Duodenal mucosa (tissue), 2 donors: ENCODE data around the gene DEFB131B.
"Not testable (repeated sequence)": the region's sequence is repeated elsewhere in the genome, so short reads cannot be mapped to it uniquely, and the experiment has no call there.

Experiments used
- H3K27ac ChIP-seq: one replicate; pipeline ENCODE4 v1.7.0; 2013; ENCODE audit warnings: low read depth, low read length
- H3K27me3 ChIP-seq, 2 donors: one replicate each; pipeline ENCODE4 v1.7.0; 2013; ENCODE audit warnings: low read length in 2 of 2, control low read depth in 1 of 2; ENCODE audit not compliant: insufficient read depth in 2 of 2, control insufficient read depth in 1 of 2
- H3K36me3 ChIP-seq, 2 donors: one replicate each; pipeline ENCODE4 v1.7.0; 2013; ENCODE audit warnings: low read length in 2 of 2, control low read depth in 1 of 2; ENCODE audit not compliant: insufficient read depth in 2 of 2, control insufficient read depth in 1 of 2
- H3K4me1 ChIP-seq, 2 donors: one replicate each; pipeline ENCODE4 v1.7.0; 2013; ENCODE audit warnings: low read length in 2 of 2, control low read depth in 1 of 2; ENCODE audit not compliant: insufficient read depth in 2 of 2, control insufficient read depth in 1 of 2
- H3K4me3 ChIP-seq, 2 donors: one replicate each; pipeline ENCODE4 v1.7.0; 2013; ENCODE audit warnings: low read length in 2 of 2, low read depth in 1 of 2
- H3K9ac ChIP-seq, 2 donors: one replicate each; pipeline ENCODE4 v1.7.0; 2013; ENCODE audit warnings: low read length in 2 of 2, low read depth in 1 of 2
- H3K9me3 ChIP-seq, 2 donors: one replicate each; pipeline ENCODE4 v1.7.0; 2013; ENCODE audit warnings: low read length in 2 of 2, control low read depth in 1 of 2; ENCODE audit not compliant: control insufficient read depth in 1 of 2

The DEFB131B gene

DNA sequence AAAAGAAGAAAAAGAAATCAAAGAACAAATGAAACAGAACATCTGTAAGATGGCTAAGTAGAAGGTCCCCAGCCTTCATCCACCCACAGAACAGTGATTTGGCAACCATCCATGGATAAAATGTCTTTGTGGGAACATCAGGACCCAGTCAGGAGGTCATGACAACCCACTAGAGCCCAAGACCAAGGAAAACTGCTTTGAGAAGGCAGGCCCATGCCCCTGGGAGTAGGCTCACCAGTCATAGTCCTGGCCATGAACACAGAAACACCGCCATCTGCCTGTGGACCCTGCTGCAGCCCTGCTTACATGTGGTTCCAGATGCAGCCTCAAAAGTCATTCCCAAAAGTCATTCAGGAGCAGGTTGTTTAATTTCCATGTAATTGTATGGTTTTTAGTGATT lies 11.0 kb upstream of the DEFB131B start:
- not testable (repeated sequence) for H3K36me3 ChIP-seq, H3K4me3 ChIP-seq, H3K9ac ChIP-seq, H3K27me3 ChIP-seq, H3K9me3 ChIP-seq, H3K4me1 ChIP-seq, H3K27ac ChIP-seq

DNA sequence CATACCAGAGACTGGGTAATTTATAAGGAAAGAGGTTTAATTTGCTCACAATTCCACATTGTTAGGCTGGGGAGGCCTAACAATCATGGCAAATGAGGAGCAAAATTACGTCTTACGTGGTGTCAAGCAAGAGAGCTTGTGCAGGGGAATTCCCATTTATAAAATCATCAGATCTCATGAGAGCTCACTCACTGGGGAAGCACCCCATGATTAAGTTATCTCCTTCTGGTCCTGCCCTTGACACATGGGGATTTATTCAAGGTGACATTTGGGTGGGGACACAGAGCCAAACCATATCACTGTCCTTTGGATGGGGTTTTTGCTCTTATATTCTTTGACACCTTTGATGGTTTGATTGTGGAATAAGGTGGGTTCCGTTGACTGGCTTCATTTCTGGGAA lies 8.3 kb upstream of the DEFB131B start:
- H3K27me3 ChIP-seq, H3K36me3 ChIP-seq, H3K4me3 ChIP-seq, H3K27ac ChIP-seq, H3K9me3 ChIP-seq, H3K9ac ChIP-seq, H3K4me1 ChIP-seq: not testable (repeated sequence)

DNA sequence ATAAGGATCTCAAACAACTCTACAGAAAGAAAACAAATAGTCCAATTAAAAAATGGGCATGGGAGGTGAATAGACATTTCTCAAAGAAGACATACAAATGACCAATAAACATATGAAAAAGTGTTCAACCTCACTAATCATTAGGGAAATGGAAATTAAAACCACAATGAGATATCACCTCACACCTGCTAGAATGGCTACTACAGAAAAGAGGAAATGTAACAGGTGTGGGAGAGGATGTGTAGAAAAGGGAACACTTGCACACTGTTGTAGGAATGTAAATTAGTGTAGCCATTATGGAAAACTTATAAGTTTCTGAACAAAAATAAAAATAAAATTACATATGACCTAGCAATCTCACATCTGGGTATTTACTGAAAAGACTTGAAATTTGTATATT lies 7.6 kb upstream of the DEFB131B start:
- H3K4me1 ChIP-seq, H3K36me3 ChIP-seq, H3K9ac ChIP-seq, H3K27me3 ChIP-seq, H3K27ac ChIP-seq, H3K9me3 ChIP-seq, H3K4me3 ChIP-seq: not testable (repeated sequence)

DNA sequence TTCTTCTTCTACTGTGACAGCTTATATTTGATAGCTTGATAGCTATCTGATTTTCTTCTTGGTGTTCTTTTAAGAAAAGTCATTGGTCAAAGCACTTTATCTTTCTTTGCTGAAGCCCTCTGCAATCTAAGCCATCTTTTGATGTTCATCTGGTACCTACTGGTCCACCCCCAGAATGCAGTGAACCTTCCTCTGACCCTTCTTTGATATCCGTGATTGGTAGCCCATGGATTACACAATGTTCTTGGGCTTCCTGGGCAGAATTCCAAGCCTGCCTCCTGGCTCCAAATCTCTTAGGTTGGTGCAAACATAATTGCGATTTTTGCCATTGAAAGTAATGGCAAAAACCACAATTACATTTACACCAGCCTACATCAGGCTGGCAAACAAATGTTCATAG lies 2.0 kb upstream of the DEFB131B start:
- not testable (repeated sequence) for H3K4me1 ChIP-seq, H3K27me3 ChIP-seq, H3K4me3 ChIP-seq, H3K27ac ChIP-seq, H3K9me3 ChIP-seq, H3K9ac ChIP-seq, H3K36me3 ChIP-seq

DNA sequence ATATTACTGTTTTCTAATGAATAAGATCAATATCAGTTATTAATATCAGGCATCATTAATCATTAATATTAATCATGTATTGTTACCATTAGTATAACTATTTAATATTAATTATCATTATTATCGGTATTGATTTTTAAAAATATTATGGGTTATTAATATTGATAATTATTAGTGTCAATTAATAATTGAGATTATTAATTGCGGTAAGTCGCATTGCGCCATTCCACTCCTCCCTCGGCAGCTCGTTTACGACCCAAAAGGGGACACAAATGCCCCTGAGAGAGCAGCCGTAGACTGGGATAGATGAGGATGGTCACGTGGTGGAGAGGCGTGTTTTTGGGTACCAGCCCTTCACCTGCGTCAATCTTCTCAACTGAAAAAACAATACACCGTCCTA lies 7.6 kb downstream of the DEFB131B start:
- H3K36me3 ChIP-seq, H3K9ac ChIP-seq, H3K4me3 ChIP-seq, H3K4me1 ChIP-seq, H3K9me3 ChIP-seq, H3K27me3 ChIP-seq, H3K27ac ChIP-seq: not testable (repeated sequence)

DNA sequence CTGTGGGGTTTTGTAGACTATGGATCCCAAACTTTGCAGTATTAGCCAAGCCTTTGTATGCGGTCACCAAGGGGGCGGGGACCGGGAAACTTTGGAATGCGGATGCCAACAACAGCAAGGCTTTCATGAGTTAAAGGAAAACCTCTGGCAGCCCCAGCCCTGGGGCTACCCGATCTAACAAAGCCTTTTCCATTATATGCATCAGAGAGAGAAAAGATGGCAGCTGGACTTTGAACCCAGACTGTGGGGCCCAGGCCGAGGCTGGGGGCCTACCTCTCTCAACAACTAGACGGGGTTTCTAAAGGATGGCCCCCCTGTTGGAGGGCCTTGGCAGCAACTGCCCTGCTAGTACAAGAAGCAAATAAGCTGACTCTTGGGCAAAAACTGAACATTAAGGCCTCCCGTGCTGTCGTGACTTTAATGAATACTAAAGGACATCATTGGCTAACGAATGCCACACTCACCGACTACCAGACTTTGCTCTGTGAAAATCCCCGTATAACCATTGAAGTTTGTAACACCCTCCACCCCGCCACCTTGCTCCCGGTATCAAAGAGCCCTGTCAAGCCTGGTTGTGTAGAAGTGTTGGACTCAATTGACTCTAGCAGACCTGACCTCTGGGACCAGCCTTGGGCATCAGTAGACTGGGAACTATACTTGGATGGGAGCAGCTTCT lies 10.2 kb downstream of the DEFB131B start:
- H3K27ac ChIP-seq, H3K9ac ChIP-seq, H3K36me3 ChIP-seq, H3K27me3 ChIP-seq, H3K9me3 ChIP-seq, H3K4me3 ChIP-seq, H3K4me1 ChIP-seq: not testable (repeated sequence)

DNA sequence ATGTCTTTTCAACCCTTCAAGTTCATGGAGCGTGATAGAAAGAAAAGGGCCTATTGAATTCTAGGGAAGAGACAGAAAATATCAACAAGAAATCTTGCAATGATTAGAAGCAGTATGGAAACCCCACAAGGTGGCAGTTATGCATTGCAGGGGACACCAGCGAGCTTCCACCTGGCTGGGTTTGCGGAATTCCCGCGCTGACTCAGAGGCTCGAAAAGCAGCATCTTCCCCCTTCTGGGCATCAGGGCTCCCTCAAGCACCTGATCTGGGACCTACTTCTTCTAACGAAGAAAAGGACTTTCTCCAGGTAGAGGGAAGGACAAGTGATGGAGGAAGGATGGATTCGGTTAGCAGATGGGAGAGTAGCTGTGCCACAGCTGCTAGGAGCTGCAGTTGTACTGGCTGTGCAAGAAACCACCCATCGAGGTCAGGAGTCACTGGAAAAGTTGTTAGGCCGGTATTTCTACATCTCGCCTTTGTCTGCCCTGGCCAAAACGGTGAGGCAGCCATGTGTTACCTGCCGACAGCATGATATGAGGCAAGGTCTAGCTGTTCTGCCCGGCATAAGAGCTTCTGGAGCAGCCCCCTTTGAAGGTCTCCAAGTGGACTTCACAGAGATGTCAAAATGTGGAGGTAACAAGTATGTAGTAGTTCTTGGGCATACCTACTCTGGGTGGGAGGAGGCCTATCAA lies 11.1 kb downstream of the DEFB131B start:
- H3K4me1 ChIP-seq, H3K9me3 ChIP-seq, H3K4me3 ChIP-seq, H3K27me3 ChIP-seq, H3K9ac ChIP-seq, H3K27ac ChIP-seq, H3K36me3 ChIP-seq: not testable (repeated sequence)

DNA sequence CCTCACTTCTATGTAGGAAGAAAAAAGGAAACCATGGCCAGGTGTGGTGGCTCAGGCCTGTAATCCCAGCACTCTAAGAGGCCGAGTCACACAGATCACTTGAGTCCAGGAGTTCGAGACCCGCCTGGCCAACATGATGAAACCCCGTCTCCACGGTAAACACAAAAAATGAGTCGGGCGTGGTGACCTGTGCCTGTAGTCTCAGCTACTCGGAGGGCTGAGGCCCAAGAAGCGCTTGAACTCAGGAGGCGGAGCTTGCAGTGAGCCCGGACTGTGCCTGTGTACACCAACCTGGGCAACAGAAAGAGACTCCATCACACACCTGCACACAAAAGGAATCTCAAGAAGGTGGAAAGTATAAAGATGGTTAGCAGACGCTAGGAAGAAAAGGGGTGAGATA lies 17.7 kb downstream of the DEFB131B start:
- Histone ChIP-seq H3K4me1 (no peaks in the 10 kb centered on the region), H3K9me3 (no peaks in the 10 kb centered on the region), H3K27ac (no peak overlapping the region), H3K36me3 (no peaks in the 10 kb centered on the region), H3K9ac (no peak overlapping the region), H3K4me3 (no peak overlapping the region), H3K27me3 (no peaks in the 10 kb centered on the region)

DNA sequence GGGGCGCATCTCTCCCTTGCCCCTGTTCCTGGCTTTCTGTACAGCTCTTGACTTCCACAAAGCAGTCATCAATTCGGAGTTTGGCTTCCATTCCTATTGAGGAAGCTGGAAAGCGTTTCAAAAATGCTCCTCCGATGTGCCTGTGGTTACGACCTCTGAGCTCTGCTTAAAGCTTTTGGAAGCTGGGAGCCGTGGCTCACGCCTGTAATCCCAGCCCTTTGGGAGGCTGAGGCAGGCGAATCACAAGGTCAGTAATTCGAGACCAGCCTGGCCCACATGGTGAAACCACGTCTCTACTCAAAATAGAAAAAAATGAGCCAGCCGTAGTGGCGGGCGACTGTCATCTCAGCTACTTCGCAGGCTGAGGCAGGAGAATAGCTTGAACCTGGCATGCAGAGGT lies 22.9 kb downstream of the DEFB131B start:
- not testable (repeated sequence) for H3K27ac ChIP-seq, H3K4me1 ChIP-seq, H3K4me3 ChIP-seq, H3K9me3 ChIP-seq, H3K27me3 ChIP-seq, H3K9ac ChIP-seq, H3K36me3 ChIP-seq

DNA sequence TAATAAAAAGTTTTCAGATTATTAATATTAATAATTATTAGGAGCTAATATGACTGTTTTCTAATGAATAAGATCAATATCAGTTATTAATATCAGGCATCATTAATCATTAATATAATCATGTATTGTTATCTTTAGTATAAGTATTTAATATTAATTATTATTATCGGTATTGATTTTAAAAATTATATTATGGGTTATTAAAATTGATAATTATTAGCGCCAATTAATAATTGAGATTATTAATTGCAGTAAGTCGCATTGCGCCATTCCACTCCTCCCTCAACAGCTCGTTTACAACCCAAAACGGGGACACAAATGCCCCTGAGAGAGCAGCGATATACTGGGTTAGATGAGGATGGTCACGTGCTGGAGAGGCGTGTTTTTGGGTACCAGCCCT lies 30.0 kb downstream of the DEFB131B start:
- H3K4me1 ChIP-seq: no peaks in the 10 kb centered on the region
- no peaks in the 10 kb centered on the region for H3K27me3 ChIP-seq
- H3K9ac ChIP-seq: no peak overlapping the region
- H3K27ac ChIP-seq: no peak overlapping the region
- no peaks in the 10 kb centered on the region for H3K9me3 ChIP-seq
- H3K36me3 ChIP-seq: peaks cover 0 to 16% of the 10 kb centered on the region in 2 donors
- H3K4me3 ChIP-seq: no peak overlapping the region

DNA sequence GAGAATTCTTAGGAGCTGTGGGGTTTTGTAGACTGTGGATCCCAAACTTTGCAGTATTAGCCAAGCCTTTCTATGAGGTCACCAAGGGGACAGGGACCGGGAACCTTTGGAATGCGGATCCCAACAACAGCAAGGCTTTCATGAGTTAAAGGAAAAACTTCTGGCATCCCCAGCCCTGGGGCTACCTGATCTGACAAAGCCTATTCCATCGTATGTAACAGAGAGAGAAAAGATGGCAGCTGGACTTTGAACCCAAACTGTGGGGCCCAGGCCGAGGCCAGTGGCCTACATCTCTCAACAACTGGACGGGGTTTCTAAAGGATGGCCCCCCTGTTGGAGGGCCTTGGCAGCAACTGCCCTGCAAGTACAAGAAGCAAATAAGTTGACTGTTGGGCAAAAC lies 32.5 kb downstream of the DEFB131B start:
- not testable (repeated sequence) for H3K4me1 ChIP-seq, H3K9ac ChIP-seq, H3K9me3 ChIP-seq, H3K27me3 ChIP-seq, H3K27ac ChIP-seq, H3K4me3 ChIP-seq
- H3K36me3 ChIP-seq: peaks cover 5 to 25% of the 10 kb centered on the region in 2 donors
